ENCODE data around the gene C5orf47. TPM values are rescaled to one million over a fixed set of nuclear protein-coding genes. Genes with fewer than 3 reads are reported as not detected.

Gene C5orf47
- total and polyA plus RNA-seq, 2 of the 4 experiments (the other 2 are of a cell fraction): not detected

- Histone ChIP-seq H3K9ac (ENCODE audit: low read depth, low read length) (no peak overlapping the region), H3K4me2 (ENCODE audit: low read depth, low read length) (no peak overlapping the region), H4K20me1 (ENCODE audit: insufficient read depth, low read length) (no peaks in the 10 kb centered on the region), H3K18ac (ENCODE audit: low read depth, low read length) (no peak overlapping the region), H2BK120ac (ENCODE audit: low read depth, low read length) (no peak overlapping the region), H2BK20ac (ENCODE audit: low read depth, low read length) (no peak overlapping the region), H3K23ac (ENCODE audit: low read depth, low read length) (no peak overlapping the region), H3K56ac (ENCODE audit: extremely low read depth, insufficient read depth, low read length) (no peak overlapping the region), H2BK15ac (ENCODE audit: low read depth, low read length) (no peak overlapping the region), H2AK5ac (ENCODE audit: low read depth, low read length) (no peak overlapping the region), H4K91ac (ENCODE audit: insufficient read depth, low read depth, low read length) (no peak overlapping the region), H3K79me1 (ENCODE audit: low read depth in 1 of 2, low read length in 2 of 2) (peaks cover 4 to 13% of the 10 kb centered on the region in 2 experiments; a peak in 3 of 4 replicates), H4K8ac (ENCODE audit: low read depth in 2 of 2, low read length in 2 of 2) (no peak overlapping the region), H3K36me3 (ENCODE audit: control insufficient read depth, insufficient read depth, low read length) (peaks cover 4% of the 10 kb centered on the region), H3K4me1 (ENCODE audit: control insufficient read depth, insufficient read depth, low read length) (peaks cover 2% of the 10 kb centered on the region; the same call in 1 of the 2 replicates), H3K14ac (replicated peaks; ENCODE audit: low read depth, low read length) (peak overlapping the region; percentile 45; the same call in 1 of the 2 replicates), H4K5ac (ENCODE audit: low read depth, low read length) (no peak overlapping the region), H2BK5ac (ENCODE audit: low read depth, low read length, poor library complexity, severe bottlenecking) (no peak overlapping the region), H3K27ac (ENCODE audit: insufficient read depth, low read length) (no peak overlapping the region), H3K9me1 (ENCODE audit: insufficient read depth, low read length) (no peaks in the 10 kb centered on the region; the same call in 1 of the 2 replicates), H2AK9ac (replicated peaks; ENCODE audit: low read depth, low read length, poor library complexity) (no peak overlapping the region), H3K4ac (ENCODE audit: low read depth, low read length) (no peak overlapping the region), H3K9me3 (ENCODE audit: control insufficient read depth, insufficient read depth, low read length) (no peaks in the 10 kb centered on the region), H2AFZ (replicated peaks; ENCODE audit: low read length, poor library complexity) (no peak overlapping the region), H3K4me3 (ENCODE audit: insufficient read depth, low read depth, low read length) (no peak overlapping the region), H3K27me3 (ENCODE audit: control insufficient read depth, insufficient read depth, low read length) (no peaks in the 10 kb centered on the region)
- intact Hi-C loops (cut with micrococcal nuclease): no loop called here
- in situ Hi-C loops (cut with MboI; ENCODE audit: low sequenced_read_pairs): no loop called here
- 100% methylated on average over 3 of the region's 9 CpGs; no CpG with 5 or more reads in 1 of the 2 experiments for WGBS, 2 experiments (ENCODE audit: extremely low coverage in 2 of 2, insufficient read length in 1 of 2)
- CTCF ChIA-PET: interaction anchor here (3.0 kb wide), 1 partner anchor 17 kb away, joined by 16 read pairs; no protein-coding TSS in a partner anchor
- POLR2A ChIA-PET (ENCODE audit: unreplicated experiment): no interaction called here
- TF ChIP-seq MAFK (IDR thresholded peaks at IDR 0.05; ENCODE audit: low read depth, low read length): no peak
- TF ChIP-seq CEBPB (IDR thresholded peaks at IDR 0.05; ENCODE audit: low read depth, low read length): no peak
- no peak for TF ChIP-seq RCOR1 (IDR thresholded peaks at IDR 0.05; ENCODE audit: insufficient replicate concordance, low read length)
- TF ChIP-seq USF2 (IDR thresholded peaks at IDR 0.05; ENCODE audit: low read depth, low read length): no peak
- TF ChIP-seq POLR2A (IDR thresholded peaks at IDR 0.05; ENCODE audit: low read depth, low read length): no peak
- TF ChIP-seq CTCF (conservative IDR thresholded peaks at IDR 0.05; ENCODE audit: low read depth, low read length): no peak
- no peak for TF ChIP-seq BHLHE40 (IDR thresholded peaks at IDR 0.05; ENCODE audit: low read depth, low read length)
- TF ChIP-seq SMC3 (IDR thresholded peaks at IDR 0.05; ENCODE audit: low read depth, low read length): no peak
- no peak for TF ChIP-seq NFE2L2 (IDR thresholded peaks at IDR 0.05; ENCODE audit: low read depth, low read length)
- TF ChIP-seq MAZ (IDR thresholded peaks at IDR 0.05; ENCODE audit: borderline replicate concordance, low read depth, low read length): no peak
- no peak for TF ChIP-seq ELK1 (IDR thresholded peaks at IDR 0.05; ENCODE audit: borderline replicate concordance, low read depth, low read length)
- BruUV-seq (replicated peaks): no TSS peak
- no peak for DNase-seq
- ATAC-seq (ENCODE audit: low read depth): no peak
- dilution Hi-C loops (cut with HindIII; ENCODE audit: low sequenced_read_pairs, unreplicated experiment): no loop called here
These were observed 47.1 kb upstream of the C5orf47 start for GRCh38 chr5:173941758-173942401.

Data from IMR-90 (cell line).